Calu3 (cell line): ENCODE measurements around the gene VAC14. TPM values are rescaled to one million over a fixed set of nuclear protein-coding genes. Genes with fewer than 3 reads are reported as not detected.

Source experiments
- BruUV-seq: library from RNA; stranded (reverse); fragments of 400-500 nt; replicated peaks from 2 replicates; lab custom pipeline; 2021; lab: Mats Ljungman, UMichigan
- CTCF ChIA-PET: fragments of 300-600 bp; sonication (Branson Sonifier 250); formaldehyde crosslinking; loops from one replicate; lab custom pipeline; 2022; ENCODE audit warnings: antibody characterized with exemption; lab: Charles Lee
- DNase-seq: peaks from one replicate; pipeline ENCODE4 v3.0.0; 2022
- H3K27ac Mint-ChIP-seq: one replicate; pipeline ENCODE4 v1.8.0; 2022; ENCODE audit warnings: mixed read lengths; ENCODE audit not compliant: unreplicated experiment
- H3K27me3 Mint-ChIP-seq: one replicate; pipeline ENCODE4 v1.8.0; 2022; ENCODE audit warnings: mixed read lengths; ENCODE audit not compliant: unreplicated experiment
- H3K36me3 Mint-ChIP-seq: one replicate; pipeline ENCODE4 v1.8.0; 2022; ENCODE audit warnings: mild to moderate bottlenecking, moderate library complexity, mixed read lengths; ENCODE audit not compliant: insufficient read depth, unreplicated experiment
- H3K4me1 Mint-ChIP-seq: one replicate; pipeline ENCODE4 v1.8.0; 2022; ENCODE audit warnings: mild to moderate bottlenecking, low read depth, mixed read lengths; ENCODE audit not compliant: unreplicated experiment
- H3K4me3 Mint-ChIP-seq: one replicate; pipeline ENCODE4 v1.8.0; 2022; ENCODE audit warnings: mild to moderate bottlenecking, low read depth, moderate library complexity, mixed read lengths; ENCODE audit not compliant: unreplicated experiment
- H3K9me3 Mint-ChIP-seq: one replicate; pipeline ENCODE4 v1.8.0; 2022; ENCODE audit warnings: low read depth, mixed read lengths; ENCODE audit not compliant: unreplicated experiment
- CTCF ChIP-seq: fragments of 200-600 bp; IDR thresholded peaks from one replicate; pipeline ENCODE4 v1.8.0; 2022; ENCODE audit warnings: antibody characterized with exemption; ENCODE audit not compliant: unreplicated experiment
- intact Hi-C: fragments of 100-400 bp; cut with micrococcal nuclease; formaldehyde crosslinking; loops from one replicate; pipeline ENCODE4 v1.10.0; 2022; ENCODE audit not compliant: unreplicated experiment
- total RNA-seq: library from RNA; stranded (reverse); gene quantifications from 2 replicates; pipeline ENCODE4 v1.2.3, GENCODE V29; 2022

VAC14 gene
- total RNA-seq, 1 experiment from 2014 or later, result 63.8 TPM

DNA sequence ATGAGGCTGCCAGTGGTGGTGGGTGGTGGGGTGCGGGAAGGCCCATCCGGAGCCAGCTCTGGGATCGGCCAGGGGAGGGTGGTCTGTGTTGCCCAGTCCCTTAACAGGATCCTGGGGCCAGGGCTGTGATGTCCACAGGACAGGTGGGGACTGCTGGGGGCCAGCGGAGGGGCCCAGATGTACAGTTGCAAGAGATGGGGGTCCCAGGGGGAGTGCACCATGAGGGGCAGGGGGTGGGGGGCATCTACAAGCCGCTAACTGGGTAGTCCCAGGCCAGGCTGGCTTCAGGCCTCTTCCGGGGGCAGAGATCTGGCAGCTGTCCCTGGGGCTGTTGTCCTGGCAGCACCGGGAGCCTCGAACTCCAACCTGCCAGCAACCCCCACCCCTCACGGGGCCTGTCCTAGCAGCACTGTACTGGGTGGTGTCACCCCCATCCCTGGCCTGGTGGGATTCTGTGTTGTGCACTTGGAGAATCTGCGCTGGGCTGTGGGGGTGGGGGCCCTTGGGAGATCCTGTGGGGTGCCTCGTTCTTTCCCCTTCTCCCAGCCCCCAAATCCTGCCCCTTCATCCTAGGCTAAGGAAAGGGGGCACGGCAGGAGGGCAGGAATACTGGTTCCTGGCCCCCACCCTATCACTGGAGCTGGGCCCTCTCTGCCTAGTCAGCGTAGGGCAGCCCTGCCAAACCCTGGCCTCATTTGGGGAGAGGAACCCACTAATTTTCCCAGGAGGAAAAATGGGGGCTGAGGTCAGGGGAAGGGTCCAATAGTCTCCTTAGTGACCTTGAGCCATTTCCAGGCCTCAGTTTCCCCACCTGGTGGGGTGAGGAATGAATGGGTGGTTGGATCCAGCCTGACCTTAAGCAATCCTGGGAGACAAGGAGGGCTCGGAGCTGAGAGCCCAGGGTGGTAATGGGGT, 116.6 kb downstream of the VAC14 start:
- peaks cover 14% of the 10 kb centered on the region for H3K4me1 Mint-ChIP-seq
- H3K36me3 Mint-ChIP-seq, result peaks cover 44% of the 10 kb centered on the region
- H3K27me3 Mint-ChIP-seq, result no peaks in the 10 kb centered on the region
- intact Hi-C loops, result loop anchor here (10.0 kb wide), 2 partner anchors 60 to 90 kb away; no protein-coding TSS in a partner anchor
- no peaks in the 10 kb centered on the region for H3K9me3 Mint-ChIP-seq
- CTCF ChIA-PET, result interaction anchor here (0.6 kb wide), 1 partner anchor 24 kb away, joined by 4 read pairs; no protein-coding TSS in a partner anchor
- no peak for TF ChIP-seq CTCF
- DNase-seq, result no peak
- H3K27ac Mint-ChIP-seq, result no peak overlapping the region
- no TSS peak for BruUV-seq
- peak overlapping the region; percentile 76 for H3K4me3 Mint-ChIP-seq

- H3K36me3 Mint-ChIP-seq, result peaks cover 44% of the 10 kb centered on the region
- no peak overlapping the region for H3K4me3 Mint-ChIP-seq
- H3K4me1 Mint-ChIP-seq, result peaks cover 14% of the 10 kb centered on the region
- no TSS peak for BruUV-seq
- CTCF ChIA-PET, result interaction anchor here (0.6 kb wide), 1 partner anchor 23 kb away, joined by 4 read pairs; no protein-coding TSS in a partner anchor
- H3K9me3 Mint-ChIP-seq, result no peaks in the 10 kb centered on the region
- H3K27ac Mint-ChIP-seq, result no peak overlapping the region
- DNase-seq, result no peak
- intact Hi-C loops, result loop anchor here (10.0 kb wide), 2 partner anchors 61 to 91 kb away; no protein-coding TSS in a partner anchor
- no peaks in the 10 kb centered on the region for H3K27me3 Mint-ChIP-seq
- TF ChIP-seq CTCF, result no peak
Measured at GRCh38 chr16:70683146-70683944, 117.6 kb downstream of the VAC14 start.

DNA sequence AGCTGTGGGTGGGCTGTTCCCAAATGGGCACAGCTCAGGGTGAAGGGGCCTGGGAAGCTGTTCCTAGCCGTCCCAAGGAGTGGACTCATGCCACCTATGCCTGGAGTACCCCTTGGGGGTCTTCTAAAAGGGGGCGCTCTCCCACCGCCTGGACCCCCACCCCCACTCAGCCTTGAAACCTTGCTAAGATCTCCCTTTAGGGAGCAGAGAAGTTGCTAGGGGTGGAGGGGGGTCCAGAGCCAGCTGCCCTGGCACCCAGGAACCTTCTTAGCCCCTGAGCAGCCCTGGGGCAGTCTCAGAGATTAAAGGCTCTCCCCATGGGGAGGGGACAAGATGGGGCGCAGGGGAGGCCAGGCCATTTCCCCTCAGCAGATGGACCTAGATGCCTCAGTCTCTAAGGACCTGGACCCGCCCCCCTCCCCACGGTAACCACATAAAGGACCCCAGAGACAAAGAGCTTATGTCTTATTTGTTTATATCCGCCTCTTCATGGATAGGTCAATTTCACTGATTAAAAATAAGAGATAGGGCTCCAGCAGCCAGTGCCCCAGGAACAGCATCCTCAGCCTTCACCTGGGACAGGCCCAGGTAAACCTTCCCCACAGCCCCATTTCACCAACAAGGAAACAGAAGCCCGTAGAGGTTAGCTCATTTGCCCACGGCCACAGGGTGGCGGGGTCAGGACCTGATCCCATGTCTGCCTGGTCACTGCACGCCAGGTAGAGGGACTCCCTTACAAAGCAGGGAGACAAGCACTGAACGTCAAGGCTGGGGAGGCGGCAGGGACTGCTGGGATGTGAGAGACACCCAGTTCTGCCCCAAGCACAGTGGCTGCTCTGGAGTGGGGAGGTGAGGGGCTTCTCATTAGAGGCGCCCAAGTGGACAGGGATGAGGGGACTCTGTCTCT, 118.5 kb downstream of the VAC14 start:
- CTCF ChIA-PET, result interaction anchor here (1.0 kb wide), 1 partner anchor 89 kb away, joined by 3 read pairs; no protein-coding TSS in a partner anchor
- no peak for DNase-seq
- intact Hi-C loops, result loop anchor here (10.0 kb wide), 2 partner anchors 62 to 92 kb away; no protein-coding TSS in a partner anchor
- H3K9me3 Mint-ChIP-seq, result no peaks in the 10 kb centered on the region
- H3K36me3 Mint-ChIP-seq, result peaks cover 47% of the 10 kb centered on the region
- H3K4me1 Mint-ChIP-seq, result peaks cover 11% of the 10 kb centered on the region
- no peak overlapping the region for H3K27ac Mint-ChIP-seq
- H3K4me3 Mint-ChIP-seq, result no peak overlapping the region
- H3K27me3 Mint-ChIP-seq, result no peaks in the 10 kb centered on the region
- no TSS peak for BruUV-seq
- TF ChIP-seq CTCF, result no peak
